ENCODE data around the gene NMU.
"Not testable (repeated sequence)": the region's sequence is repeated elsewhere in the genome, so short reads cannot be mapped to it uniquely, and the experiment has no call there.

The NMU gene, protein sequence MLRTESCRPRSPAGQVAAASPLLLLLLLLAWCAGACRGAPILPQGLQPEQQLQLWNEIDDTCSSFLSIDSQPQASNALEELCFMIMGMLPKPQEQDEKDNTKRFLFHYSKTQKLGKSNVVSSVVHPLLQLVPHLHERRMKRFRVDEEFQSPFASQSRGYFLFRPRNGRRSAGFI

DNA sequence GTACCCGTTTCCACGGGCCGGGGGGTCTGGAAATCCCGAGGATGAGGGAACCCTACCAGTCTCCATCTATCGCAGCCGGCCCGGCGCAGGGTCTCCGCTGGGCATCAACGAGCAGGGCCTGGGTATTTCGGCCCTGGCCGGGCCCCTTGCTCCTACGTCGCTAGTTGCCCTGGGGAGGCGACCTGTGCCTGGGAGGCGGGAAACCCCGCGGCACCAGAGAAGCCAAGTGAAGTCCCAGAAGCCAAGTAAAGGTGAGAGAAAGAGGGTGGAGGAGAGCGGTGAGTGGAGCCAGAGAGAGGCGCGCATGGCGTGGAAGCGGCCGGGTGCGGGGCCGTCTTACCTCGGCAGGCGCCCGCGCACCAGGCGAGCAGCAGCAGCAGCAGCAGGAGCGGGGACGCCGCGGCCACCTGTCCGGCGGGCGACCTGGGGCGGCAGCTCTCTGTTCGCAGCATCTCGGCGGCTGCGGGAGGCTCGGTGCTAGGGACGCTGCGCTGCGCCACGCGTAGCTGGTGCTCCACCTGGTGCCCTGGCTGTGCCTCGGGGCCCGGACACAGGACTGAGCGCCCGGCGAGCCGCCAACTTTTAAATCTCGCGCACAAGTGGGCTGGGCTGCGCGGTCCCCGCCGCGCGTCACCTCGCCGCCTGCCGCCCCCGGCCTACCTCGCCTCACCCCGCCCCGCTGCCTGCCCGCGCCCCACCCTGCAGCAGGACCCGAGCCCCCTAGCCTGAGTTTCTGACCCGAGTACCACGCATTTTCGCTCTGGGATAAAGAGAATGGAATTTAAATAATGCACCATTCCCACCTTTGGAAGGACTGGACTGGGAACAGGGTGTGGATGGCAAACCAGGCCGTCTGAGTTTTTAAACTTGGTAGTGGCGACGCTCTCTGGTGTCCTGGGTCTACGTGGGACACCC lies at the start of gene NMU:
Gene NMU (minus strand): TSS at position 558 of the 915 bp plus-strand sequence. CDS start 106 bp downstream, at position 452.
- DNase-seq (ENCODE audit: low spot score): peak; percentile 63

DNA sequence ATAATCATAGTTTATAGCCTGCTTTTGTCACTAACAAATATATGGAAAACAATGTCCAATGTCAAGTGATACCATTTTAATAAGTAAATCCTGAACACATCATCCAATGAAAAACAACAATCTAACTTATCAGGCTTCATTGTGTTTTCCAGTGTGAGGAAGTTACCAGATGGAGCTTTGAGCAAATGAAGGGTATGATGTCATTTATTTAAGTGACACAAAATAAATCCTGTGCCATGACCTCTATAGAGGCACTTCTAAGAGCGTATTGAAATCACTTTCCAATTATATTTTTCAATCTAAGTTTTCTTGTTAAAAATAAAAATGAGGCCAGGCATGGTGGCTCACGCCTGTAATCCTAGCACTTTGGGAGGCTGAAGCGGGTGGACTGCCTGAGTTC lies 48.2 kb upstream of the NMU start:
- no peak for DNase-seq (ENCODE audit: low spot score)

DNA sequence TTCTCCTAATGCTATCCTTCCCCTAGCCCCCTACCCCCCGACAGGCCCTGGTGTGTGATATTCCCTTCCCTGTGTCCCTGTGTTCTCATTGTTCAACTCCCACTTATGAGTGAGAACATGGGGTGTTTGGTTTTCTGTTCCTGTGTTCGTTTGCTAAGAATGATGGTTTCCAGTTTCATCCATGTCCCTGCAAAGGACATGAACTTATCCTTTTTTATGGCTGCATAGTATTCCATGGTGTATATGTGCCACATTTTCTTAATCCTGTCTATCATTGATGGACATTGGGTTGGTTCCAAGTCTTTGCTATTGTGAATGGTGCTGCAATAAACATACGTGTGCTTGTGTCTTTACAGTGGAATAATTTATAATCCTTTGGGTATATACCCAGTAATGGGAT lies 46.7 kb upstream of the NMU start:
- DNase-seq (ENCODE audit: low spot score): not testable (repeated sequence)

DNA sequence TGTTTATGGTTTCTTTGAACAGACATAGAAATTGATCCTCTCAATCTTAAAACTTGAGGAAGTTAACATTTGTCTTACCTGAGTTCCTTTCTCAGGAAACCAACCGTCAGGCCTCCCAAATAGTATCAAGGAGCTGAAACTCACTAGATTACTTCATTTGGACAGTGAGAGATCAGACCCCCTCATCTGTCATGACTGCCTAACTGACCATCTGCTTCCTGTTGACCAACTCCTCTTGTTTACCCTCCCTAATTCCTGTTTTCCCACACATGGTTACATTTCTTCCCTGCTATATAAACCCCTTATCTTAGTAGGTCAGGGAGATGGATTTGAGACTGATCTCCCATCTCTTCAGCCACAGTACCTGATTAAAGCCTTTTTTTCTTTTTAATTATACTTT lies 46.2 kb upstream of the NMU start:
- no peak for DNase-seq (ENCODE audit: low spot score)

DNA sequence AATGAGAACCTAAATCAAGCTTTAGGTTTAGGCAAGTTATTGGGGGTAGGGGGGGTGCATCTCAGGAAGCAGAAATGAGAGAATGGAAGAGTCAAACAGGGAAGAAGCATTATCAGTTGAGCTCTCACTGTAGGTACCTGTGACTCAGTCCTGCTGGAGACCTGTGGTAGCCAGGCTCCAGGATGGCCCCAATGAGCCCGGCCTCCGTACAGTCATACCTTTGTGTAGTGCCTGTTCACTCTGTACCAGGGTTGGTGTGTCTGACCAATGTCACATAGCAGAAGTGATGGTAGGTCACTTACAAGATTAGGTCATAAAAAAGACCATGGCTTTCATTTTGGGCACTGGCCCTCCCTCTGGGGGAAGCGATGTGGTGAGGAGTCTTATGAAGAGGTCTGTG lies 45.3 kb upstream of the NMU start:
- DNase-seq (ENCODE audit: low spot score): no peak

DNA sequence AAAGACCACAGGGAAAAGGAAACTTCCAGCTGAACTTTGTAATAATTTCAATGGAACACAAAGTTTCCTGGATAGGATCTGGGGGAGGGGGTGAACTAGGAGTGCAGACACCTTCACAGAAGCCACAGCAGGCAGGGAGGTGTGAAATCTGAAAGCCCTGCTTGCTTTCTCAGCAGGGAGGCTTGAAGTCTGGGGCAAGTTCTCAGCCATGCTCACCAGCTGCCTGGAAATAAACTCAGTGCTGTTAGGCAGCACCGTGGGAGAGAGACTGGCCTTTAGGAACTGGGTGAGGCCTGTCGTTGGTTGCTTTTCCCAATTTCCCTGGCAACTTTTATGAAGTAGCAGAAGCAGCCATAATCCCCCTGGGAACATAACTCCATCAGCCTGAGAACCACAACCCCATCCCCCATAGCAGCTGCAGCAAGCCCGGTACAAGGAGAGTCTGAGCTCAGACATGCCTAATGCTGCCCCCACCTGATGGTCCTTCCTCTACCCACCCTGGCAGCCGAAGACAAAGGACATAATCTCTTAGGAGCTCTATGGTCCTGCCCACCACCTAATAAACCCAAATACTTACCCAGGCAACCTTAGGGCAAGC lies 39.2 kb upstream of the NMU start:
- DNase-seq (ENCODE audit: low spot score): no peak

DNA sequence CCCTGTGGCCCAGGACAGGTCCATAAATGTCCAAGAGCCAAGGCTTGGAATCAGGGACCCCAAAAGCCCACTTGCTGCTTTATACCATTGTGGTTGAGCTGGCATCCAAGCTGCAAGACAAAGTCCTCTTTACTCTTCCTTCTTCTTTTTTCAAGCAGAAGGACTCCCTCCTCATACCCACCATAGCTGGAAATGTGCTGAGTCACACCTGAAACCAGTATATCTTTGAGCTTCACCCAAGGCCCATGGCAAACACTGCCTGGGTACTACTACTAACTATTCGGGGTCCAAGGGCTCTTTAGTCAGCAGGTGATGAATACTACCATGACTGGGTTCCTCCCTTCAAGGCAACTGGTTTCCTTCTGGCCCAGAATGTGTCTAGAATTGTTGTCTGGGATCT lies 37.3 kb upstream of the NMU start:
- DNase-seq (ENCODE audit: low spot score): no peak

DNA sequence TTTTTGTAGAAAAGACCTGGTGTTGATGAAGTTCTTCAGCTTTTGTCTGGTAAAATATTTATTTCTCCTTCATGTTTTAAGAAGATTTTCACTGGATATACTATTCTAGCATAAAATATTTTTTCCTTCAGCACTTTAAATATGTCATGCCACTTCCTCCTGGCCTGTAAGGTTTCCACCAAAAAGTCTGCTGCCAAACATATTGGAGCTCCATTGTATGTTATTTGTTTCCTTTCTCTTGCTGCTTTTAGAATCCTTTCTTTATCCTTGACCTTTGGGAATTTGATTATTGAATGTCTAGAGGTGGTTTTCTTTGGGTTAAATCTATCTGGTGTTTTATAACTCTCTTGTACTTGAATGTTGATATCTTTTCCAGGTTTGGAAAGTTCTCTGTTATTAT lies 35.6 kb upstream of the NMU start:
- DNase-seq (ENCODE audit: low spot score): no peak

DNA sequence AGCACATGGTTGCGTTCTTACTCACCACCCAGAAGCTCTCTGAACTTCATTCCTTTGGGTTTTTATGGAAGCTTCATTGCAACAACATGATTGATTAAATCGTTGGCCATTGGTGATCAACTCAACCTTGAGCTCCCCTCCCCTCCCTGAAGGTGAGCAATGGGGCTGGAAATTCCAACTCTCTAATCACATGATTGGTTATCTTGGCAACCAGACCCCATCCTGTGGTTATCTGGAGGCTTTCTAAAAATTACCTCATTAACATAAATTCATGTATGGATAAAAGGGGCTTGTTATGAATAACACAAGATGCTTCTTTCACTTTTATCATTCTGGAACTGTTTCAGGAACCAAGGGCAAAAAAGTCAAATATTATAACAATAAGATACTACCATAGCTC lies 34.6 kb upstream of the NMU start:
- DNase-seq (ENCODE audit: low spot score): no peak

DNA sequence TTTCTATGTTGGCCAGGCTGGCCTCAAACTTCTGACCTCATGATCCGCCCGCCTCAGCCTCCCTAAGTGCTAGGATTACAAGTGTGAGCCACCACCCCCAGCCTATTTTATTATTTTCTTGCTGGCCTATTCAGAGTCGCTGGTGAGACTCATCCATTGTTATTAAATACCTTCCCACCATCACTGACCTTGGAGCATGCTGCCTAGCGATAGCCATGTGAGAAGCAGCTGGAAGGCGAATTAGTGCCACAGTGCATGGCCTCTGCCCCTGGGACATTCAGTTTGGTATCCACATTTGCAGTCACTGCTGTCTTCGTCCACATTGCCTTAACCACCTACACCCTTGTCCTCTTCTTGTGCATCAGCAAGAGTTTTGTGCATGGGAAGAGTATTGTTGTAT lies 32.4 kb upstream of the NMU start:
- no peak for DNase-seq (ENCODE audit: low spot score)

DNA sequence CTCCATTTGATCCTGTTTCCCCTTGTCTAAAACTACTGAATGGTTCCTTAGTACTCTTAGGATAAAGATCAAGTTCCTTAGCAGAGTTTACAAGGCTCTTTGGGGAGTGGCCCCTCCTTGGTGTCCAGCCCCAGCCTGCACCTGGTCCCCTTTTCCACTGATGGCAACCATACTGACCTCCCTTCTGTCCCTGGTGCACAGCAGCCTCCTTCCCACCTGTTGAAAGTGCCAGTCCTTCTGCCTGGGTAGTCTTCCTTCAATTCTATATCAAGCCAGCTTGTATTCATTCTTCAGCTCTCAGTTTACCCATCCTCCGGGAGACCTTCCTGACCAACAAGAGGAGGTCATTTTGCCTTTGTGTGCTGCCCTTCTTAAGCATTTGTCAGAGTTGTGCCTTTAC lies 30.4 kb upstream of the NMU start:
- no peak for DNase-seq (ENCODE audit: low spot score)

DNA sequence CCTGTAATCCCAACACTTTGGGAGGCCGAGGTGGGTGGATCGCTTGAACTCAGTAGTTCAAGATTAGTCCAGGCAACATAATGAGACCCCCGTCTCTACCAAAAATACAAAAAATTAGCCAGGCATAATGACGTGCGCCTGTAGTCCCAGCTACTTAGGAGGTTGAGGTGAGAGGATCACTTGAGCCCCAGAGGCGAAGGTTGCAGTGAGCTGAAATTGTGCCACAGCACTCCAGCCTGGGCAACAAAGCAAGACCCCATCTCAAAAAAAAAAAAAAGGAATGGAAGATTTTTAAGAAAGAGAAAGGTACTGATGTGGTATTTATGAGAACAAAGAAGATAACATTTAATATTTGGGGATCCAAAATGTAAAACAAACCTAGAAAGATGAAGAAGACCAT lies 27.0 kb upstream of the NMU start:
- no peak for DNase-seq (ENCODE audit: low spot score)

DNA sequence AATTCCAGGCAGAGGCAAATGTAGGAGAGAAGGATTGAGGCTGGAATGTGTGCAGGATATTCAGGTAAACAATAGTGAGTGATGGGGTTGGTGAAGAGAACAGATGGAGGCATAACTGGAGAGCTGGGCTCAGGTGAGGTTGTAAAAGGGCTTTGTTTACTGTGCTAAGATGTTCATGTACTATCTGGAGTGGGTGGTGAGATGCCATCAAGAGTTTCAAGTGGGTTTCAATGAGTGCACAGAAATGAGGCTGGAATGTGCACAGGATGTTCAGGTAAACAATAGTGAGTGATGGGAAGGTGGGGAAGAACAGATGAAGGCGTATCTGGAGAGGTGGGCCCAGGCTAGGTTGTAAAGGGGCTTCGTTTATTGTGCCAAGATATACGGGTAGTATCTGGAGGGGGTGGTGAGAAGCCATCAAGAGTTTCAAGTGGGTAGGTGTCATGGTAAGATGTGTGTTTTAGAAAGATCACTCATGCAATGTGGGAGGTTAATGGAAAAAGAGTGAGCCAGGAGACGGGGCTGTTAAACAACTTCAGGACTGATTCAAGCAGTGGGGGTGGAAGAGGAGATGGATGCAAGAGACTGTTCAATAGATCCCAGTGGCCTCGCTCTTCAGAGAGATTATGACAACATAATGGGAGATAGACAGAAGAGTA lies 25.4 kb upstream of the NMU start:
- DNase-seq (ENCODE audit: low spot score): no peak

DNA sequence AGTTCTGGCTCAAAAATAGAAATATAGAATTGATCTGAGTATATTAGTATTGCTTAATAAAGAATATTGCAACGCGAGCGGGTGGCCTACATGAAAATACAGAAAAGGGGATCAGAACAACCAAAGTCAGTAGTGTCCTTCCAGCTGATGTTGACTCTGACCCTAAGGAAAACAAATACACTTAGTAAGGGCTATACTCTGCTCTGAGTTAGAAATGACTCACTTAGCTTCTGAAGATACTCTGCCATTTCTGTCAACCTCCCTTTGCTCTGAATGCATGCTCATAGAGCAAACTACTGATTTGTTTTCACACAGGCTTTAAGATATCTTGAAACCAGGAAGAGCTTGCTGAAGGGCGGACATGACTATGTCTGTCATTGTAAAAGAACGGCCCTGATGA lies 22.6 kb upstream of the NMU start:
- no peak for DNase-seq (ENCODE audit: low spot score)

DNA sequence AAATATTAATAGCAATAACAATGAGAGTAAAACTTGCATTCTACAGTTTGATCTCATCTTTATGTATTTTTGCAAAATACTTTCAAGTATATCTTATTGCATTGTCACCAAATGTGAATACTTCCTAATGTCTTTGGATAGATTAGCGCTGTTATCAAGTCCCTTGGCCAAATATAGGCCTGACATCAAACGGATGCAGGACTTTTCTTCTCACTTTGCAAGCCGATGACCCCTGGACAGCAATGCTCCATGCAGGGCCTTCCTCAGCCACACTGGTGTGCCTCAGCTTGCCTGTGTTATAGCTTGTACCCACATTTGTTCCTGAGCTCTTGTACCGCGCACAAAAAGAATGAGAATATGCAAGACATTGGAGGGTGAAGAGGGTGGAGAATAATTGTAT lies 18.0 kb upstream of the NMU start:
- no peak for DNase-seq (ENCODE audit: low spot score)

DNA sequence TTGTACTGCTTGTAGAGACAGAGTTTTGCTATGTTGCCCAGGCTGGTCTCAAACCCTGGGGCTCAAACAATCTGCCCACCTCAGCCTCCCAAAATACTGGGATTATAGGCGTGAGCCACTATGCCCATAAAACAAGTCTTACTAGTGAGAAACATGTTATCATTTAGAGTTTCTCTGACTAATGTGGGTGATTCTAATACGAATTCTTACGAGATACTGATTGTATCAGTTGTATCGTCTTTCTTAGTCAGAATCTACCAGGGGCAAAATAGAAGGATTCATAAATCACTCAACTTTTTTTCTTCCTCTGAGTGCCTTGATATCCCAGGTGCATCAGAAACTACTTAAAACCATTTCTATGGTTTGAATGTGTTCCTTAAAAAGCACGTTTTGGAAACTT lies 14.4 kb upstream of the NMU start:
- DNase-seq (ENCODE audit: low spot score): no peak

DNA sequence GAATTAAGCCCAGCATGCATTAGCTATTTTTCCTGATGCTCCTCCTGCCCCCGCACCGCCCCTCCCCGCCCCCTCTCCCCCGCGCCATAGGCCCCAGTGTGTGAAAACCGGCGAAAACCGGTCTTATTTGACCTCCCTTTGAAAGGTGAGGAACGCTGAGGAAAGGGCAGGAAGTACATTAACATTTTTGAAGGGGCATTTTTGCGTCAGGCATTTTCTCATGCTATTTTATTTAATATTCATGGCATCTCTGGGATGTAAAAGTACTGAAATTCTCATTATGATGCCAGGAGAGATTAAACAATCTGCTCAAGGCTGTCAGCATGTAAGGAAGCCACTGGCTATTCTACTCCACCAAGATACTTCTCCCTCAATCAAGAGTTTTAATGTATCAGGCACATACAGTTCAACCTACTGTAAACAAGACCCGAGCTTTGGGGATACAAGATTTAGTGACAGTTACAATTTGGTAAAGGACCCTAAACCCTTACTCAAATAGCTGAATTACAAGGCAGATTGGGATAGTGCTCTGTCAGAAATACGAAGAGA lies 1.2 kb upstream of the NMU start:
- no peak for DNase-seq (ENCODE audit: low spot score)

DNA sequence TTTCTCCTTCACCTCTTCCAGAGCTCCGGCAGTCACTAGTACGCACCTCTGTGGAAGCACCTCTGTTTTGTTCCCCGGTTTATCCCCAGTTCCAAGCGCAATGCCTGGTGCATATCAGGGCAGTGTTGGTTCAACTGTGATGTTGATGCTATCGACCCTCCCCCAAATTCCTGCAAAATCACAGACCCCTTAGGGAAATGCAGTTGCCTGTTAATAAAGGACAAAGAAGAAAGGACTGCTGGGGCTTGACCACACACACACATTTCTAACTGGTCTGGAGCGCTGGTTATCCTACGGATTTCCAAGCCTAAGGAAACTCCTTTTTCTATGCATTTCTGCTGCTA lies 530 bp upstream of the NMU start:
- no peak for DNase-seq (ENCODE audit: low spot score)

DNA sequence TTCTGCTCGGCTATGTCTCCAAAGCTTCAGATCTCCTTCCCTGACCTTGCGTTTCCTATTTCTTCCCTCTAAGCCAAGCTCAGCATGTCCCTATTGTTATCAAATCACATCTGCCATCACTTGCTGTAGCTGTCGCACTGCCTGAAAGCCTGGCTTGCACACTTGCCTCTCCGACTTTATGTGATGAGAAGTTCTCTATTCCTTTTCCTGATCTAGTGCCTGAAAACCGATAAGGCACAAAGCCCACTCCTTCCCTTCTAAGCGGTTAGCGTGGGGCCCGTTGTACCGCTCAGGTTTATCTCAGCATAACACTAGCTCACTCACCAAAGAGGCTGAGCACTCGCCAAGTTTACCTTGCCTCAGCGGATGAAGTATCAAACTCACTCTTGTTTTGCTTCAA lies 816 bp downstream of the NMU start:
- DNase-seq (ENCODE audit: low spot score): no peak

DNA sequence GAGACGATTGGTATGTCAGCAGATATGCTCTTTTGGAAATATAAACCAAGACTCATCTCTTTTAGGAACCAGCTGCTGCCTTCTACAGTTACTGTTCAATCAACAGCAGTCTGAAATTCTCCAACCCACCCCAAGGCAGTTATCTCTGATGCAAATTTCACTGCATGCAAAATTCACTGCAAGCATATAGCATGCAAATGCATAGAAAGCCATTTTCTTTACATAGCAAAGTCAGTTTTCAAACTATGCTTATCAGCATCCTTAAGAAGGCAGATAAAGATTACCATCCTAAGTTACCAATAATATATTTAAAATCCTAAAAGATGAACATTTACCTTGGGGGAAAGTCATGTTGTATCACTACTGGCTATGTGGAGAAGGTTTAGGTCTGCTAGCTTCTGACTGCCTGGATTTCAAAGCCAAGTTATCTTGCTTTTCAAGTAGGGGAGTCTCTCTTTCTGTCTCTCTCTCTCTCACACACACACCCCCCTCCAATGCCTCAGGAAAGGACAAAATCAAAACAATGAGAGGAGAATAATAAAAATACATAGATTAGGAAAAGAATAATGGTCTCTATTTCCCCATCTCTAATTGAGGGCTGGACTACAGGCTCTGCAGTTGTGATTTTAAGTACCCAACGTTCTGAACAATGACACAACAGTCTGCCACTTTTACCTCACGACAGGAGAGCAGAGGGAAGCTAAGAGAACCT lies 1.5 kb downstream of the NMU start:
- DNase-seq (ENCODE audit: low spot score): no peak

DNA sequence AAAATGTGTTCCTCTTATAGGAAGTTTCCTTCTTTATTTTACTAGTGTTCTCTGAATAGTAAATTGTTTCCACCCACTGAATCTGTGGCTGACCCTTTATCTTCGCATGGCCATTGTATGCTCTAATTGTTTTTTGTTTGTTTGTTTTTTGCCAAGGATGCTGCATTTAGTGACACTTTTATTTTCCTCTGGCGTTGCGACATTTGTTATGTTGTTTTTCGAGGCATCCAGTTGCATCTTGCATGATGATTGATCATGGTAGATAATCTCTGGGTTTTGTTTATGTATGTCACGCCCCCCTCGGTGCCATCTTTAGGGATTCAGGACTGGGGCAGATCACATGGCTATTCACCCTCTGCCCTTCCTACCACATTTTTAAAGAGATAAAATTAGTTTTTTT lies 2.2 kb downstream of the NMU start:
- no peak for DNase-seq (ENCODE audit: low spot score)

DNA sequence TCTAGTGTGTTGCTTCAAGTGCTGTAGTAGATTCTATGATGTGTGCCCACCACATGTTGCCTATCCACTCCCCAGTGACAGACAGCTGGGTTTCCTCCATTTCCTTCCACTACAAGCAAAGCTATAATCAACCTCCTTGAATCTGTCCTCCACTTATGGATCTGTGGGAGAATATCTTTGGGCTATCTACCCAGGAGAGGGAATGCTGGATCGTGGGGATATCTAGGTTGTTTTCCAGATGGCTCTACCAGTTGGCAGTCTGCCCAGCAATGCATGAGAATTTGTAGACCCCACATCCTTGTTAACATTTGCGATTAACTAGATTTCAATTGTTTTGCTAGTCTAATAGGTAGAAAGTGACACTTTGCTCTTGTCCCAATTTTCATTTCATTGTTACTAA lies 10.3 kb downstream of the NMU start:
- DNase-seq (ENCODE audit: low spot score): no peak
